Stimulated activated CD4-positive, alpha-beta T cell treated with anti-CD3 and anti-CD28 coated beads, Interleukin-1b, Interleukin-23, amount 100 ng/mL, for 4 hours (primary cell): ENCODE results near the gene ZBTB3.
"Not testable (repeated sequence)": the region's sequence is repeated elsewhere in the genome, so short reads cannot be mapped to it uniquely, and the experiment has no call there.

ENCODE experiments used
- DNase-seq, 2 donors: peaks; one replicate each; pipeline ENCODE4 v3.0.0-alpha.2; 2020; ENCODE audit warnings: low read depth in 2 of 2

Gene ZBTB3

GRCh38 chr11:62757846-62758788 is 4.2 kb upstream of the ZBTB3 start:
- no peak for DNase-seq

GRCh38 chr11:62755086-62755615 is 1.2 kb upstream of the ZBTB3 start:
- DNase-seq: no peak

GRCh38 chr11:62752994-62753735 is 795 bp downstream of the ZBTB3 start:
- no peak for DNase-seq

GRCh38 chr11:62752177-62752785 is 1.7 kb downstream of the ZBTB3 start:
- no peak for DNase-seq

GRCh38 chr11:62749931-62750330 is 4.0 kb downstream of the ZBTB3 start:
- not testable (repeated sequence) for DNase-seq

GRCh38 chr11:62747475-62748160 is 6.3 kb downstream of the ZBTB3 start:
- no peak for DNase-seq

GRCh38 chr11:62737196-62737595 is 16.8 kb downstream of the ZBTB3 start:
- DNase-seq: no peak

- no peak for DNase-seq
Measured at GRCh38 chr11:62732830-62733229, 21.1 kb downstream of the ZBTB3 start.

GRCh38 chr11:62730076-62730475 is 23.9 kb downstream of the ZBTB3 start:
- not testable (repeated sequence) for DNase-seq

- DNase-seq: peak; percentile 74
Measured at GRCh38 chr11:62728171-62728988, 25.6 kb downstream of the ZBTB3 start, which contains the start of gene TTC9C. Gene TTC9C (plus strand): TSS chr11:62728486. CDS start chr11:62728849, 363 bp downstream.

GRCh38 chr11:62727872-62728170 is 26.1 kb downstream of the ZBTB3 start:
- peak in 1 of 2 donors; percentile 69 for DNase-seq

GRCh38 chr11:62727165-62727871 is 26.6 kb downstream of the ZBTB3 start, which contains the start of gene HNRNPUL2:
Gene HNRNPUL2 (minus strand): TSS chr11:62727457. CDS start chr11:62727156, 301 bp downstream.
- DNase-seq: peak; percentile 94 to 96

- no peak for DNase-seq
Measured at GRCh38 chr11:62726915-62727164, 27.1 kb downstream of the ZBTB3 start.

GRCh38 chr11:62726156-62726914 is 27.6 kb downstream of the ZBTB3 start:
- DNase-seq: peak in 1 of 2 donors; percentile 27

- no peak for DNase-seq
Measured at GRCh38 chr11:62725646-62726045, 28.3 kb downstream of the ZBTB3 start.

GRCh38 chr11:62724171-62724570 is 29.8 kb downstream of the ZBTB3 start:
- no peak for DNase-seq

- no peak for DNase-seq
Measured at GRCh38 chr11:62721994-62722393, 32.0 kb downstream of the ZBTB3 start.

GRCh38 chr11:62719302-62719978 is 34.5 kb downstream of the ZBTB3 start:
- no peak for DNase-seq

GRCh38 chr11:62716816-62717215 is 37.1 kb downstream of the ZBTB3 start:
- no peak for DNase-seq
